Iris pigment epithelial cell (primary cell): Measurements from ENCODE around the gene ELL.
"Not testable (repeated sequence)": the region's sequence is repeated elsewhere in the genome, so short reads cannot be mapped to it uniquely, and the experiment has no call there.

Experiments
- DNase-seq: peaks from one replicate; pipeline ENCODE4 v3.0.0-alpha.2; 2011; ENCODE audit warnings: low read depth

ELL gene

GRCh38 chr19:18421371-18421959 lies 100.4 kb downstream of the ELL start:
- DNase-seq, result no peak

- no peak for DNase-seq
These were observed 100.9 kb downstream of the ELL start for GRCh38 chr19:18420930-18421329.

- DNase-seq, result no peak
These were observed 102.0 kb downstream of the ELL start for GRCh38 chr19:18419699-18420460.

GRCh38 chr19:18419195-18419698 lies 102.6 kb downstream of the ELL start, which contains the start of gene SSBP4:
Gene SSBP4, plus strand, starts transcription at chr19:18419398. Its CDS starts 251 bp downstream, at chr19:18419649.
- DNase-seq, result peak; percentile 79

GRCh38 chr19:18418483-18419194 lies 103.2 kb downstream of the ELL start:
- DNase-seq, result no peak

- no peak for DNase-seq
These were observed 103.8 kb downstream of the ELL start for GRCh38 chr19:18418029-18418482.

- DNase-seq, result peak; percentile 81
These were observed 104.4 kb downstream of the ELL start for GRCh38 chr19:18417250-18418028.

GRCh38 chr19:18416778-18417249 lies 105.1 kb downstream of the ELL start:
- DNase-seq, result peak; percentile 90

- peak; percentile 70 for DNase-seq
These were observed 106.5 kb downstream of the ELL start for GRCh38 chr19:18415178-18415867.

- DNase-seq, result peak; percentile 55
These were observed 107.2 kb downstream of the ELL start for GRCh38 chr19:18414504-18415177.

GRCh38 chr19:18412610-18413239 lies 109.1 kb downstream of the ELL start:
- DNase-seq, result no peak

GRCh38 chr19:18408053-18408476 lies 113.8 kb downstream of the ELL start:
- no peak for DNase-seq

GRCh38 chr19:18406749-18407148 lies 115.1 kb downstream of the ELL start:
- no peak for DNase-seq

GRCh38 chr19:18405754-18406153 lies 116.1 kb downstream of the ELL start:
- not testable (repeated sequence) for DNase-seq

- DNase-seq, result not testable (repeated sequence)
These were observed 119.2 kb downstream of the ELL start for GRCh38 chr19:18402455-18403248.

- peak; percentile 71 for DNase-seq
These were observed 120.2 kb downstream of the ELL start for GRCh38 chr19:18401580-18402112.

- peak; percentile 79 for DNase-seq
These were observed 122.9 kb downstream of the ELL start for GRCh38 chr19:18399008-18399407.

GRCh38 chr19:18397242-18398202 lies 124.3 kb downstream of the ELL start, which contains the start of gene LRRC25:
Gene LRRC25, minus strand, starts transcription at chr19:18397622. Its CDS starts 659 bp downstream, at chr19:18396963.
- DNase-seq, result no peak
